Type B pancreatic cell (in vitro differentiated cells): ENCODE results near the gene EPHA2. TPM values are rescaled to one million over a fixed set of nuclear protein-coding genes. Genes with fewer than 3 reads are reported as not detected.
A peak's percentile ranks its signal among the peaks of the same experiment; 100 is the strongest.

Source experiments
- DNase-seq: peaks from one replicate; pipeline ENCODE4 v3.0.0; 2021; ENCODE audit warnings: mixed read lengths; ENCODE audit not compliant: unreplicated experiment; ENCODE audit errors: extremely low spot score
- H3K27ac Mint-ChIP-seq: 2 replicates; pipeline ENCODE4 v1.8.0; 2021; ENCODE audit warnings: mild to moderate bottlenecking, mixed read lengths
- H3K27me3 Mint-ChIP-seq: 2 replicates; pipeline ENCODE4 v1.8.0; 2021; ENCODE audit warnings: mixed read lengths
- H3K36me3 Mint-ChIP-seq: 2 replicates; pipeline ENCODE4 v1.8.0; 2021; ENCODE audit warnings: mixed read lengths
- H3K4me1 Mint-ChIP-seq: one replicate; pipeline ENCODE4 v1.8.0; 2021; ENCODE audit warnings: mixed read lengths; ENCODE audit not compliant: unreplicated experiment
- H3K4me3 Mint-ChIP-seq: 2 replicates; pipeline ENCODE4 v1.8.0; 2021; ENCODE audit warnings: mild to moderate bottlenecking, mixed read lengths
- H3K9me3 Mint-ChIP-seq: 2 replicates; pipeline ENCODE4 v1.8.0; 2021; ENCODE audit warnings: mixed read lengths
- CTCF ChIP-seq: fragments of 200-600 bp; sonication (generic); conservative IDR thresholded peaks from 2 replicates; pipeline ENCODE4 v1.5.0; 2021; ENCODE audit warnings: antibody characterized with exemption, mild to moderate bottlenecking
- total RNA-seq: library from RNA; stranded (reverse); gene quantifications from 2 replicates; pipeline ENCODE4 v1.2.1, GENCODE V29; 2021; ENCODE audit warnings: low replicate concordance

Gene EPHA2
- total RNA-seq, 1 donor from 2014 or later, result 40.3 TPM

GRCh38 chr1:16153999-16154673 is 1.7 kb downstream of the EPHA2 start:
- peak overlapping the region; percentile 99 for H3K27ac Mint-ChIP-seq
- DNase-seq, result no peak
- H3K4me1 Mint-ChIP-seq, result peaks cover 31% of the 10 kb centered on the region
- no peaks in the 10 kb centered on the region for H3K27me3 Mint-ChIP-seq
- peak overlapping the region; percentile 97 for H3K4me3 Mint-ChIP-seq
- no peaks in the 10 kb centered on the region for H3K9me3 Mint-ChIP-seq
- H3K36me3 Mint-ChIP-seq, result no peaks in the 10 kb centered on the region
- no peak for TF ChIP-seq CTCF

- H3K4me3 Mint-ChIP-seq, result peak overlapping the region; percentile 97
- no peaks in the 10 kb centered on the region for H3K27me3 Mint-ChIP-seq
- no peak for TF ChIP-seq CTCF
- H3K36me3 Mint-ChIP-seq, result peaks cover 5% of the 10 kb centered on the region
- H3K4me1 Mint-ChIP-seq, result peaks cover 31% of the 10 kb centered on the region
- H3K27ac Mint-ChIP-seq, result peak overlapping the region; percentile 90
- DNase-seq, result no peak
- H3K9me3 Mint-ChIP-seq, result no peaks in the 10 kb centered on the region
Observed at GRCh38 chr1:16153096-16153998, 2.5 kb downstream of the EPHA2 start.

- DNase-seq, result no peak
- Mint-ChIP-seq H3K27ac (peak overlapping the region; percentile 90), H3K9me3 (no peaks in the 10 kb centered on the region), H3K4me3 (peak overlapping the region; percentile 97), H3K36me3 (peaks cover 13% of the 10 kb centered on the region), H3K27me3 (no peaks in the 10 kb centered on the region), H3K4me1 (peaks cover 32% of the 10 kb centered on the region)
- no peak for TF ChIP-seq CTCF
Observed at GRCh38 chr1:16152481-16153087, 3.3 kb downstream of the EPHA2 start.

GRCh38 chr1:16151995-16152384 is 3.9 kb downstream of the EPHA2 start:
- Mint-ChIP-seq H3K4me1 (peaks cover 32% of the 10 kb centered on the region), H3K9me3 (no peaks in the 10 kb centered on the region), H3K4me3 (peak overlapping the region; percentile 79), H3K27ac (peak overlapping the region; percentile 90), H3K36me3 (peaks cover 18% of the 10 kb centered on the region), H3K27me3 (no peaks in the 10 kb centered on the region)
- no peak for DNase-seq
- no peak for TF ChIP-seq CTCF

- no peak for DNase-seq
- Mint-ChIP-seq H3K27ac (peak overlapping the region; percentile 90), H3K4me1 (peaks cover 35% of the 10 kb centered on the region), H3K9me3 (no peaks in the 10 kb centered on the region), H3K4me3 (peak overlapping the region; percentile 79), H3K36me3 (peaks cover 21% of the 10 kb centered on the region), H3K27me3 (no peaks in the 10 kb centered on the region)
- TF ChIP-seq CTCF, result no peak
Observed at GRCh38 chr1:16151196-16151994, 4.5 kb downstream of the EPHA2 start.
